ENCODE measurements around the gene SEPTIN12.

DNA sequence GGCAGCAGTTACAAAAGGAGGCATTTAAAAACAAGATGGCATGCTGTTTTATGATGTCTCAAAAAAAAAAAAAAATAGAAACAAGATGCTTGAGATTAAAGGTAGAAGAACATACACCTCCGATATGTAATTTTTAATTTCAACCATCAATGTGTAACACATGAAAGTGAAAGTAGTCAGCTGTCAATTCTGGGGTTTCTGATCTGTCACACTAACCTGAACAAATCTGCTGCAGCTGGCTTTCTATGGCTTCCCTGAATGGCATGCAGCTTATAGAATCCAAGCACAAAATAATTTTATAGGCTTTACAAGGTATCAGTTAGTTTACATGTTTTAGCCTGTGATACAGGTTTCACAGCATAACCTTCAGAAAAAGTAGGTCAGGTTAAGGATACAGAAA, 45.4 kb upstream of the SEPTIN12 start:
- no peak for TF ChIP-seq RAD21 (IDR thresholded peaks at IDR 0.05; ENCODE audit: low read depth)
- TF ChIP-seq ZBTB7A (IDR thresholded peaks at IDR 0.05; ENCODE audit: low read depth), result no peak
- TF ChIP-seq NFIC (IDR thresholded peaks at IDR 0.05), result no peak
- TF ChIP-seq, protein P1, sequence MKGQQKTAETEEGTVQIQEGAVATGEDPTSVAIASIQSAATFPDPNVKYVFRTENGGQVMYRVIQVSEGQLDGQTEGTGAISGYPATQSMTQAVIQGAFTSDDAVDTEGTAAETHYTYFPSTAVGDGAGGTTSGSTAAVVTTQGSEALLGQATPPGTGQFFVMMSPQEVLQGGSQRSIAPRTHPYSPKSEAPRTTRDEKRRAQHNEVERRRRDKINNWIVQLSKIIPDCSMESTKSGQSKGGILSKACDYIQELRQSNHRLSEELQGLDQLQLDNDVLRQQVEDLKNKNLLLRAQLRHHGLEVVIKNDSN (IDR thresholded peaks at IDR 0.05), result no peak
